Central memory CD8-positive, alpha-beta T cell (primary cell): ENCODE data around the gene SMG6.
"Not testable (repeated sequence)": the region's sequence is repeated elsewhere in the genome, so short reads cannot be mapped to it uniquely, and the experiment has no call there.

ENCODE experiments used
- ATAC-seq: fragments of 150-1000 bp; cut with Tn5 transposase; replicated peaks from 2 replicates; pipeline ENCODE4 v1.10.0; 2022; ENCODE audit warnings: mild to moderate bottlenecking, moderate FRiP score, moderate number of reproducible peaks; ENCODE audit not compliant: poor library complexity, severe bottlenecking; ENCODE audit errors: extremely low read depth
- DNase-seq, 2 donors: peaks; one replicate each; pipeline ENCODE4 v3.0.0; 2021; ENCODE audit warnings: low spot score in 2 of 2
- H3K27ac Mint-ChIP-seq: one replicate; pipeline ENCODE4 v1.8.0; 2022; ENCODE audit warnings: low read depth, mild to moderate bottlenecking, moderate library complexity, mixed read lengths
- H3K27me3 Mint-ChIP-seq: one replicate; pipeline ENCODE4 v1.8.0; 2022; ENCODE audit warnings: mixed read lengths
- H3K36me3 Mint-ChIP-seq: one replicate; pipeline ENCODE4 v1.8.0; 2022; ENCODE audit warnings: mild to moderate bottlenecking, moderate library complexity, mixed read lengths; ENCODE audit not compliant: insufficient read depth
- H3K4me1 Mint-ChIP-seq: one replicate; pipeline ENCODE4 v1.8.0; 2022; ENCODE audit warnings: mixed read lengths
- H3K4me3 Mint-ChIP-seq: one replicate; pipeline ENCODE4 v1.8.0; 2022; ENCODE audit warnings: mild to moderate bottlenecking, moderate library complexity, mixed read lengths
- H3K9me3 Mint-ChIP-seq: one replicate; pipeline ENCODE4 v1.8.0; 2022; ENCODE audit warnings: mixed read lengths

SMG6 gene

GRCh38 chr17:2018716-2019510 is 284.7 kb downstream of the SMG6 start:
- peaks cover 5% of the 10 kb centered on the region for H3K4me1 Mint-ChIP-seq
- peaks cover 65% of the 10 kb centered on the region for H3K27me3 Mint-ChIP-seq
- H3K27ac Mint-ChIP-seq: peak overlapping the region; percentile 42
- H3K9me3 Mint-ChIP-seq: no peaks in the 10 kb centered on the region
- no peaks in the 10 kb centered on the region for H3K36me3 Mint-ChIP-seq
- no peak overlapping the region for H3K4me3 Mint-ChIP-seq
- ATAC-seq (no peak), DNase-seq (no peak)

GRCh38 chr17:2017274-2017941 is 286.2 kb downstream of the SMG6 start:
- Mint-ChIP-seq H3K4me1 (peaks cover 5% of the 10 kb centered on the region), H3K27me3 (peaks cover 80% of the 10 kb centered on the region), H3K4me3 (no peak overlapping the region), H3K9me3 (no peaks in the 10 kb centered on the region), H3K36me3 (no peaks in the 10 kb centered on the region), H3K27ac (peak overlapping the region; percentile 70)
- ATAC-seq (no peak), DNase-seq (no peak)

- peaks cover 85% of the 10 kb centered on the region for H3K27me3 Mint-ChIP-seq
- H3K4me3 Mint-ChIP-seq: no peak overlapping the region
- ATAC-seq: no peak
- no peaks in the 10 kb centered on the region for H3K9me3 Mint-ChIP-seq
- H3K27ac Mint-ChIP-seq: no peak overlapping the region
- H3K4me1 Mint-ChIP-seq: peaks cover 5% of the 10 kb centered on the region
- no peaks in the 10 kb centered on the region for H3K36me3 Mint-ChIP-seq
- DNase-seq: no peak
These were observed 287.1 kb downstream of the SMG6 start for GRCh38 chr17:2016494-2016893.

GRCh38 chr17:2015314-2015713 is 288.3 kb downstream of the SMG6 start:
- no peaks in the 10 kb centered on the region for H3K36me3 Mint-ChIP-seq
- H3K9me3 Mint-ChIP-seq: no peaks in the 10 kb centered on the region
- DNase-seq (no peak), ATAC-seq (no peak)
- H3K27me3 Mint-ChIP-seq: peaks cover 73% of the 10 kb centered on the region
- H3K4me3 Mint-ChIP-seq: no peak overlapping the region
- H3K27ac Mint-ChIP-seq: no peak overlapping the region
- no peaks in the 10 kb centered on the region for H3K4me1 Mint-ChIP-seq

GRCh38 chr17:2013994-2014317 is 289.6 kb downstream of the SMG6 start:
- no peak for ATAC-seq
- no peaks in the 10 kb centered on the region for H3K36me3 Mint-ChIP-seq

GRCh38 chr17:2013220-2013993 is 290.2 kb downstream of the SMG6 start:
- H3K4me3 Mint-ChIP-seq, ATAC-seq, DNase-seq, H3K36me3 Mint-ChIP-seq, H3K4me1 Mint-ChIP-seq, H3K9me3 Mint-ChIP-seq, H3K27ac Mint-ChIP-seq: not testable (repeated sequence)
- H3K27me3 Mint-ChIP-seq: peaks cover 54% of the 10 kb centered on the region

More at GRCh38 chr17:2013994-2014317, 289.6 kb downstream of the SMG6 start:
- Mint-ChIP-seq H3K4me1 (no peaks in the 10 kb centered on the region), H3K27me3 (peaks cover 60% of the 10 kb centered on the region), H3K9me3 (no peaks in the 10 kb centered on the region), H3K27ac (no peak overlapping the region), H3K4me3 (no peak overlapping the region)
- no peak for DNase-seq

- peaks cover 45% of the 10 kb centered on the region for H3K27me3 Mint-ChIP-seq
These were observed 291.1 kb downstream of the SMG6 start for GRCh38 chr17:2012499-2012898.

GRCh38 chr17:2011411-2012371 is 291.9 kb downstream of the SMG6 start:
- H3K4me1 Mint-ChIP-seq: no peaks in the 10 kb centered on the region
- DNase-seq (no peak), ATAC-seq (no peak)
- H3K27me3 Mint-ChIP-seq: peaks cover 41% of the 10 kb centered on the region
- H3K36me3 Mint-ChIP-seq: peaks cover 2% of the 10 kb centered on the region
- no peak overlapping the region for H3K4me3 Mint-ChIP-seq
- H3K9me3 Mint-ChIP-seq: no peaks in the 10 kb centered on the region
- H3K27ac Mint-ChIP-seq: no peak overlapping the region

More at GRCh38 chr17:2012499-2012898, 291.1 kb downstream of the SMG6 start:
- Mint-ChIP-seq H3K27ac (no peak overlapping the region), H3K9me3 (no peaks in the 10 kb centered on the region), H3K4me3 (no peak overlapping the region), H3K4me1 (no peaks in the 10 kb centered on the region), H3K36me3 (no peaks in the 10 kb centered on the region)
- no peak for DNase-seq
- ATAC-seq: no peak
